K562 (cell line): ENCODE measurements around the gene NFATC3. TPM values are rescaled to one million over a fixed set of nuclear protein-coding genes. Genes with fewer than 3 reads are reported as not detected.

ENCODE experiments used
- BCL6 ChIP-seq: fragments of 250-450 bp; sonication (Bioruptor Pico); IDR thresholded peaks from 2 replicates; pipeline ENCODE4 v1.4.0; 2020
- BCOR ChIP-seq: fragments of 450-650 bp; IDR thresholded peaks from 2 replicates; pipeline ENCODE4 v1.6.1; 2016
- DMBX1 ChIP-seq: fragments of 250-450 bp; sonication (Bioruptor Pico); IDR thresholded peaks from 2 replicates; pipeline ENCODE4 v1.8.0; 2022; ENCODE audit warnings: inconsistent platforms, mild to moderate bottlenecking, moderate library complexity, borderline replicate concordance
- ELF1 ChIP-seq: fragments of 200-800 bp; sonication (Bioruptor generic); IDR thresholded peaks from 2 replicates; pipeline ENCODE4 v1.6.1; 2016; ENCODE audit warnings: missing genetic modification characterization, missing compliant biosample characterization
- GABPB1 ChIP-seq: sonication (generic); formaldehyde crosslinking; IDR thresholded peaks from 2 replicates; pipeline ENCODE4 v1.8.0; 2022; ENCODE audit warnings: mild to moderate bottlenecking, missing genetic modification reagents
- GMEB1 ChIP-seq: fragments of 250-450 bp; sonication (Bioruptor Pico); IDR thresholded peaks from 2 replicates; pipeline ENCODE4 v1.4.0; 2020; ENCODE audit warnings: mild to moderate bottlenecking
- JUND ChIP-seq, 2 experiments: IDR thresholded peaks; 2 replicates in 1 of 2; 3 replicates in 1 of 2; pipeline ENCODE4 v1.6.1; 2011; ENCODE audit warnings: borderline replicate concordance in 2 of 2, low read depth in 2 of 2, low read length in 2 of 2, improper control_type of control experiment in 1 of 2, missing biosample characterization in 1 of 2, missing genetic modification characterization in 1 of 2, missing genetic modification reagents in 1 of 2
- PHF8 ChIP-seq: fragments of 200-600 bp; sonication (generic); IDR thresholded peaks from 2 replicates; pipeline ENCODE4 v1.6.1; 2012; ENCODE audit warnings: mixed run types, mild to moderate bottlenecking, inconsistent platforms, low read length, moderate library complexity, borderline replicate concordance
- POLR2AphosphoS5 ChIP-seq: IDR thresholded peaks from 2 replicates; pipeline ENCODE4 v1.6.1; 2011; ENCODE audit warnings: mild to moderate bottlenecking, low read depth, low read length, moderate library complexity; ENCODE audit not compliant: control insufficient read depth, insufficient read depth
- RBFOX2 ChIP-seq: fragments of 200-400 bp; formaldehyde crosslinking; IDR thresholded peaks from 2 replicates; pipeline ENCODE4 v1.6.1; 2017; ENCODE audit warnings: low read depth, mild to moderate bottlenecking, low read length, moderate library complexity
- RBM14 ChIP-seq: fragments of 200-400 bp; formaldehyde crosslinking; IDR thresholded peaks from 2 replicates; pipeline ENCODE4 v1.6.1; 2018; ENCODE audit warnings: low read depth, mild to moderate bottlenecking, low read length, moderate library complexity, borderline replicate concordance; ENCODE audit not compliant: insufficient read depth
- XRCC4 ChIP-seq: IDR thresholded peaks from one replicate; pipeline ENCODE4 v1.6.1; 2011; ENCODE audit not compliant: insufficient read depth, insufficient read length; ENCODE audit errors: extremely low read depth
- ZNF224 ChIP-seq: sonication (generic); formaldehyde crosslinking; IDR thresholded peaks from 2 replicates; pipeline ENCODE4 v1.8.0; 2022; ENCODE audit warnings: mild to moderate bottlenecking, missing genetic modification reagents
- ZNF431 ChIP-seq: sonication (generic); formaldehyde crosslinking; IDR thresholded peaks from 2 replicates; pipeline ENCODE4 v1.8.0; 2022; ENCODE audit warnings: mild to moderate bottlenecking, missing genetic modification reagents
- polyA plus RNA-seq, 8 experiments: library from polyadenylated mRNA; depleted of rRNA in 4 of 8; stranded (reverse) in 5 of 8; unstranded in 3 of 8; fragments of >200 nt; fragmentation: Nextera tagmentation in 2 of 8; fragmentation: Illumina TruSeq in 1 of 8; extraction: Ambion mirVana in 2 of 8; extraction: Trizol in 1 of 8; gene quantifications; 2 replicates each; pipeline versions ENCODE4 v1.2.1 to v1.2.3, GENCODE V29; 2011 to 2014; ENCODE audit warnings: inconsistent platforms in 1 of 8, missing spikeins in 1 of 8
- total RNA-seq, 7 experiments: library from RNA; depleted of rRNA in 6 of 7; stranded (reverse); fragments of >200 nt in 6 of 7; fragmentation: Illumina TruSeq in 2 of 7; extraction: Trizol in 2 of 7; gene quantifications; 2 replicates each; pipeline versions ENCODE4 v1.2.1 to v1.2.3, GENCODE V29; 2011 to 2021; ENCODE audit warnings: low replicate concordance in 1 of 7
- TF ChIP-seq, protein P1 (sequence below), 2 experiments: fragments of 450-650 bp; conservative IDR thresholded peaks; 2 replicates each; pipeline ENCODE4 v1.6.1; 2017; ENCODE audit warnings: mild to moderate bottlenecking in 2 of 2, moderate library complexity in 2 of 2
- TF ChIP-seq, protein P2 (sequence below): sonication (generic); formaldehyde crosslinking; IDR thresholded peaks from 2 replicates; pipeline ENCODE4 v1.8.1; 2023; ENCODE audit warnings: mild to moderate bottlenecking, missing genetic modification reagents
- TF ChIP-seq, protein P3 (sequence below): fragments of 450-650 bp; IDR thresholded peaks from 2 replicates; pipeline ENCODE4 v1.6.1; 2016; ENCODE audit warnings: antibody characterized with exemption
- TF ChIP-seq, protein P4 (sequence below): sonication (generic); formaldehyde crosslinking; IDR thresholded peaks from 2 replicates; pipeline ENCODE4 v1.8.0; 2023; ENCODE audit warnings: mild to moderate bottlenecking, missing genetic modification reagents

Gene NFATC3
- total and polyA plus RNA-seq, 9 of the 15 experiments (the other 6 are each of a cell fraction or from before 2014, with no cell fraction given), result 15.7 to 98.4 (median 59.4) TPM

DNA sequence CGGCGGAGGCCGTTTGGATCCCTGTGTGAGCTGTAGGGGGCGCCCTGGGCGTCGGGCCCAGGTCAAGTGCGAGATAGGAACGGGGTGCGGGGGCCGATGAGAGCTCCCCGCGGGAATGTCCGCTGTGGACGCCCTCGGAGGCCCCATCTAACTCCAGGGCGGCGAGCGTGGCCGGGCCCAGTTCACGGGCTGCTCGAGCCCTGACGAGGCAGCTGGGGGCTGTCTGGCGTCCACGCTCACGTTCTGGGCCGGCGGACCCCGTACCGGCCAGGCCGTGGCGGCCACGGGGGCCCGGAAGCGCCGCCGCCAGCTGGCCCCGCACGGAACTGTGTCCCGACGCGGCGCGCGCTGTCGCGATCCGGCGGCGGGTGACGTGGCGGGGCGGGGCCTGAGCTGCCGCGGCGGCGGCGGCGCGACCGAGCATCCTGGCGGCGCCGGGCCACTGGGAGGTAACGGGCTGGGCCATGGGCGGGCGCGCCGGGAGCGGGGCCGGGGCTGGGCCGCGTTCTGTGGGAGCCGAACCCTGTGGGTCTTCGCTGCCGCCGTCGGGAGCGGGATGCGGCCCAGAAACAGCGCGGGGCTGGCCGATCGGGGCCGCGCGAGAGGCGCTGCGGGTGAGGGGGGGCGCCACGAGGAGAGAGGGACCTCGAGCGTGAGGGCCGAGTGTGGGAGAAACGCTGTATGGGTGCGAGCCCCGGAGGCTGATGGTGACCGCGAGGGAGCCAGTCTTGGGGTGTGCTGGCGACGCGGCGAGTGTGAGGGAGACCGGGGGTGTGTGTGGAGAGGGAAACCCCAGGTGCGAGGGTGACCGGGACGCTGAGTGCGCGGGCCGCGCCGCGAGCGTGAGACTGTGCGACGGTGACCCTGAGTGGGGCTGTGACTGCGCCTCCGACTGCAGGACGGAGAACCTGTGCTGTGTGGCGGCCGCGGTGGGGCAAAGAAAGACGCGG lies 179.2 kb downstream of the NFATC3 start, which contains the start of gene SLC7A6 (continued):
- TF ChIP-seq, protein P1, sequence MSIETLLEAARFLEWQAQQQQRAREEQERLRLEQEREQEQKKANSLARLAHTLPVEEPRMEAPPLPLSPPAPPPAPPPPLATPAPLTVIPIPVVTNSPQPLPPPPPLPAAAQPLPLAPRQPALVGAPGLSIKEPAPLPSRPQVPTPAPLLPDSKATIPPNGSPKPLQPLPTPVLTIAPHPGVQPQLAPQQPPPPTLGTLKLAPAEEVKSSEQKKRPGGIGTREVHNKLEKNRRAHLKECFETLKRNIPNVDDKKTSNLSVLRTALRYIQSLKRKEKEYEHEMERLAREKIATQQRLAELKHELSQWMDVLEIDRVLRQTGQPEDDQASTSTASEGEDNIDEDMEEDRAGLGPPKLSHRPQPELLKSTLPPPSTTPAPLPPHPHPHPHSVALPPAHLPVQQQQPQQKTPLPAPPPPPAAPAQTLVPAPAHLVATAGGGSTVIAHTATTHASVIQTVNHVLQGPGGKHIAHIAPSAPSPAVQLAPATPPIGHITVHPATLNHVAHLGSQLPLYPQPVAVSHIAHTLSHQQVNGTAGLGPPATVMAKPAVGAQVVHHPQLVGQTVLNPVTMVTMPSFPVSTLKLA (conservative IDR thresholded peaks at IDR 0.05), result peak; percentile 35 to 85; a peak in 2 of 4 replicates
- TF ChIP-seq ZNF224 (CRISPR knock-in tag), result peak; percentile 74; the same call in 1 of the 2 replicates
- TF ChIP-seq, protein P2, sequence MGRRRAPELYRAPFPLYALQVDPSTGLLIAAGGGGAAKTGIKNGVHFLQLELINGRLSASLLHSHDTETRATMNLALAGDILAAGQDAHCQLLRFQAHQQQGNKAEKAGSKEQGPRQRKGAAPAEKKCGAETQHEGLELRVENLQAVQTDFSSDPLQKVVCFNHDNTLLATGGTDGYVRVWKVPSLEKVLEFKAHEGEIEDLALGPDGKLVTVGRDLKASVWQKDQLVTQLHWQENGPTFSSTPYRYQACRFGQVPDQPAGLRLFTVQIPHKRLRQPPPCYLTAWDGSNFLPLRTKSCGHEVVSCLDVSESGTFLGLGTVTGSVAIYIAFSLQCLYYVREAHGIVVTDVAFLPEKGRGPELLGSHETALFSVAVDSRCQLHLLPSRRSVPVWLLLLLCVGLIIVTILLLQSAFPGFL (CRISPR knock-in tag), result peak; percentile 87; the same call in 1 of the 2 replicates
- TF ChIP-seq, protein P3, sequence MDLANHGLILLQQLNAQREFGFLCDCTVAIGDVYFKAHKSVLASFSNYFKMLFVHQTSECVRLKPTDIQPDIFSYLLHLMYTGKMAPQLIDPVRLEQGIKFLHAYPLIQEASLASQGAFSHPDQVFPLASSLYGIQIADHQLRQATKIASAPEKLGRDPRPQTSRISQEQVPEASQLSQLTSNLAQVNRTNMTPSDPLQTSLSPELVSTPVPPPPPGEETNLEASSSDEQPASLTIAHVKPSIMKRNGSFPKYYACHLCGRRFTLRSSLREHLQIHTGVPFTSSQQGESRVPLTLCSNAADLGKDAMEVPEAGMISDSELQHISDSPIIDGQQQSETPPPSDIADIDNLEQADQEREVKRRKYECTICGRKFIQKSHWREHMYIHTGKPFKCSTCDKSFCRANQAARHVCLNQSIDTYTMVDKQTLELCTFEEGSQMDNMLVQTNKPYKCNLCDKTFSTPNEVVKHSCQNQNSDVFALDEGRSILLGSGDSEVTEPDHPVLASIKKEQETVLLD, result peak; percentile 65
- peak; percentile 21; the same call in 1 of the 2 replicates for TF ChIP-seq JUND (IDR thresholded peaks at IDR 0.05; ENCODE audit: borderline replicate concordance, low read depth, low read length)
- TF ChIP-seq JUND (tag; IDR thresholded peaks at IDR 0.05; ENCODE audit: borderline replicate concordance, low read depth, low read length), result peak; percentile 21; the same call in 1 of the 3 replicates
- peak; percentile 29 for TF ChIP-seq POLR2AphosphoS5
- peak; percentile 89 for TF ChIP-seq RBFOX2
- peak; percentile 87 for TF ChIP-seq ELF1 (tag)
- TF ChIP-seq BCL6 (CRISPR knock-in tag), result no peak
- TF ChIP-seq, protein P4, sequence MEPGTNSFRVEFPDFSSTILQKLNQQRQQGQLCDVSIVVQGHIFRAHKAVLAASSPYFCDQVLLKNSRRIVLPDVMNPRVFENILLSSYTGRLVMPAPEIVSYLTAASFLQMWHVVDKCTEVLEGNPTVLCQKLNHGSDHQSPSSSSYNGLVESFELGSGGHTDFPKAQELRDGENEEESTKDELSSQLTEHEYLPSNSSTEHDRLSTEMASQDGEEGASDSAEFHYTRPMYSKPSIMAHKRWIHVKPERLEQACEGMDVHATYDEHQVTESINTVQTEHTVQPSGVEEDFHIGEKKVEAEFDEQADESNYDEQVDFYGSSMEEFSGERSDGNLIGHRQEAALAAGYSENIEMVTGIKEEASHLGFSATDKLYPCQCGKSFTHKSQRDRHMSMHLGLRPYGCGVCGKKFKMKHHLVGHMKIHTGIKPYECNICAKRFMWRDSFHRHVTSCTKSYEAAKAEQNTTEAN (CRISPR knock-in tag), result 0 out of 2 replicates have a peak, but pooled peaks have one; percentile 57
- TF ChIP-seq DMBX1 (CRISPR knock-in tag), result no peak
- TF ChIP-seq PHF8, result peak; percentile 90; the same call in 1 of the 2 replicates
- TF ChIP-seq GABPB1 (CRISPR knock-in tag), result peak; percentile 75
- peak; percentile 66 for TF ChIP-seq BCOR
- peak; percentile 51; the same call in 1 of the 2 replicates for TF ChIP-seq ZNF431 (CRISPR knock-in tag)
- no peak for TF ChIP-seq XRCC4
- TF ChIP-seq RBM14, result 0 out of 2 replicates have a peak, but pooled peaks have one; percentile 77
- peak; percentile 82 for TF ChIP-seq GMEB1 (CRISPR knock-in tag)
